ENCODE results near the gene WFS1.

GRCh38 chr4:6329478-6330383 lies 60.1 kb downstream of the WFS1 start:
- no peak for TF ChIP-seq CTCF (IDR thresholded peaks at IDR 0.05)
- TF ChIP-seq POLR2A (IDR thresholded peaks at IDR 0.05): no peak
- TF ChIP-seq POLR2AphosphoS5 (IDR thresholded peaks at IDR 0.05): no peak
